HCT116 (cell line): Measurements from ENCODE around the gene ROR2. TPM values are rescaled to one million over a fixed set of nuclear protein-coding genes. Genes with fewer than 3 reads are reported as not detected.

ENCODE experiments used
- ATAC-seq: fragments of 200-7000 bp; cut with Tn5 transposase; 2 replicates; pipeline ENCODE4 v1.9.1; 2020; ENCODE audit warnings: mild to moderate bottlenecking, moderate library complexity
- BruUV-seq: library from RNA; stranded (reverse); fragments of 400-500 nt; replicated peaks from 2 replicates; lab custom pipeline; 2021; lab: Mats Ljungman, UMichigan
- CTCF ChIA-PET: fragments of 300-600 bp; sonication (Branson Sonifier 250); formaldehyde crosslinking; loops from one replicate; lab custom pipeline; 2021; ENCODE audit warnings: antibody characterized with exemption; lab: Charles Lee
- POLR2A ChIA-PET: fragments of 300-600, 350-600 bp; sonication (Branson Sonifier 250); formaldehyde crosslinking; loops from one replicate; lab custom pipeline; 2021; ENCODE audit warnings: antibody characterized with exemption; lab: Charles Lee
- RAD21 ChIA-PET, 2 experiments: fragments of 300-600 bp; sonication (Branson Sonifier 250); formaldehyde crosslinking; loops; one replicate each; lab custom pipeline; 2023; ENCODE audit warnings: low total read pairs in 2 of 2; ENCODE audit not compliant: uncharacterized antibody in 2 of 2, unreplicated experiment in 2 of 2, low non-redundant PET in 1 of 2; lab: Charles Lee
- DNase-seq: peaks from one replicate; pipeline ENCODE4 v3.0.0-alpha.2; 2010; ENCODE audit warnings: low read depth, low spot score
- H2AFZ ChIP-seq: fragments of 200-600 bp; shearing (Covaris generic), sonication (generic); 2 replicates; pipeline ENCODE4 v1.6.1; 2017; ENCODE audit warnings: low read depth, mixed run types, mixed read lengths, antibody characterized with exemption, low read length; ENCODE audit not compliant: poor library complexity, severe bottlenecking
- H3K27ac ChIP-seq: 2 replicates; pipeline ENCODE4 v1.5.1; 2012; ENCODE audit warnings: low read depth, low read length
- H3K27me3 ChIP-seq: fragments of 200-600 bp; sonication (generic); 2 replicates; pipeline ENCODE4 v1.6.1; 2016; ENCODE audit warnings: mixed run types, low read length, mixed read lengths; ENCODE audit not compliant: insufficient read depth
- H3K36me3 ChIP-seq, 2 experiments: fragments of 200-500 bp in 1 of 2; fragments of 200-600 bp in 1 of 2; sonication (Bioruptor generic) in 1 of 2; sonication (generic) in 1 of 2; 2 replicates each; pipeline versions ENCODE4 v1.5.1 to v1.6.1; 2014 to 2016; ENCODE audit warnings: low read length in 2 of 2, inconsistent platforms in 1 of 2, mixed read lengths in 1 of 2, mixed run types in 1 of 2; ENCODE audit not compliant: insufficient read depth in 2 of 2, control insufficient read depth in 1 of 2
- H3K4me1 ChIP-seq, 2 experiments: fragments of 200-600 bp in 1 of 2; sonication (generic) in 1 of 2; 2 replicates each; pipeline versions ENCODE4 v1.5.1 to v1.6.1; 2012 to 2017; ENCODE audit warnings: low read length in 2 of 2, inconsistent platforms in 1 of 2, mild to moderate bottlenecking in 1 of 2, mixed read lengths in 1 of 2, mixed run types in 1 of 2, moderate library complexity in 1 of 2; ENCODE audit not compliant: insufficient read depth in 2 of 2, control insufficient read depth in 1 of 2
- H3K4me2 ChIP-seq: fragments of 200-600 bp; sonication (generic); 2 replicates; pipeline ENCODE4 v1.6.1; 2017; ENCODE audit warnings: mixed run types, low read length, mixed read lengths
- H3K4me3 ChIP-seq, 2 experiments: fragments of 200-600 bp in 1 of 2; sonication (generic) in 1 of 2; replicated peaks in 1 of 2; 2 replicates each; pipeline ENCODE4 v1.5.1; 2011 to 2016; ENCODE audit warnings: low read length in 2 of 2, control low read depth in 1 of 2, low read depth in 1 of 2, mild to moderate bottlenecking in 1 of 2, mixed read lengths in 1 of 2, mixed run types in 1 of 2
- H3K79me2 ChIP-seq: fragments of 200-600 bp; sonication (generic); 2 replicates; pipeline ENCODE4 v1.6.1; 2017; ENCODE audit warnings: mild to moderate bottlenecking, mixed run types, low read length, moderate library complexity, mixed read lengths; ENCODE audit not compliant: insufficient read depth
- H3K9ac ChIP-seq: fragments of 200-600 bp; sonication (generic); 2 replicates; pipeline ENCODE4 v1.6.1; 2016; ENCODE audit warnings: low read length, mixed read lengths
- H3K9me2 ChIP-seq: fragments of 200-600 bp; sonication (generic), shearing (Covaris generic); 2 replicates; pipeline ENCODE4 v1.6.1; 2017; ENCODE audit warnings: mixed run types, mild to moderate bottlenecking, moderate library complexity; ENCODE audit not compliant: insufficient read depth
- H3K9me3 ChIP-seq, 2 experiments: fragments of 200-500 bp in 1 of 2; fragments of 200-600 bp in 1 of 2; sonication (Bioruptor generic) in 1 of 2; sonication (generic) in 1 of 2; 2 replicates each; pipeline ENCODE4 v1.6.1; 2014 to 2017; ENCODE audit warnings: low read length in 2 of 2, mixed read lengths in 2 of 2, inconsistent platforms in 1 of 2, low read depth in 1 of 2, mild to moderate bottlenecking in 1 of 2, mixed run types in 1 of 2, moderate library complexity in 1 of 2; ENCODE audit not compliant: control insufficient read depth in 1 of 2, insufficient read depth in 1 of 2
- H4K20me1 ChIP-seq: fragments of 200-600 bp; sonication (generic), shearing (Covaris generic); 2 replicates; pipeline ENCODE4 v1.6.1; 2017; ENCODE audit warnings: mixed run types, mild to moderate bottlenecking, moderate library complexity; ENCODE audit not compliant: insufficient read depth
- CBX3 ChIP-seq: IDR thresholded peaks from 2 replicates; pipeline ENCODE4 v1.6.1; 2012; ENCODE audit warnings: low read depth
- CEBPB ChIP-seq: IDR thresholded peaks from 2 replicates; pipeline ENCODE4 v1.6.1; 2012; ENCODE audit warnings: low read depth
- EGR1 ChIP-seq: IDR thresholded peaks from 2 replicates; pipeline ENCODE4 v1.6.1; 2012; ENCODE audit warnings: low read depth
- ELF1 ChIP-seq: IDR thresholded peaks from 2 replicates; pipeline ENCODE4 v1.6.1; 2012; ENCODE audit warnings: low read depth, borderline replicate concordance
- EZH2 ChIP-seq: fragments of 200-600 bp; sonication (generic); IDR thresholded peaks from 2 replicates; pipeline ENCODE4 v1.6.1; 2017; ENCODE audit warnings: antibody characterized with exemption, mixed run types
- EZH2phosphoT487 ChIP-seq: fragments of 200-600 bp; IDR thresholded peaks from 2 replicates; pipeline ENCODE4 v1.6.1; 2018; ENCODE audit warnings: antibody characterized with exemption, borderline replicate concordance
- JUND ChIP-seq: IDR thresholded peaks from 2 replicates; pipeline ENCODE4 v1.6.1; 2012
- POLR2AphosphoS5 ChIP-seq: IDR thresholded peaks from 2 replicates; pipeline ENCODE4 v1.6.1; 2011; ENCODE audit warnings: mild to moderate bottlenecking, low read depth, low read length, moderate library complexity
- RAD21 ChIP-seq: IDR thresholded peaks from 2 replicates; pipeline ENCODE4 v1.6.1; 2012; ENCODE audit warnings: low read depth, mild to moderate bottlenecking
- SRF ChIP-seq: IDR thresholded peaks from 2 replicates; pipeline ENCODE4 v1.6.1; 2012; ENCODE audit warnings: low read depth
- TCF7L2 ChIP-seq: IDR thresholded peaks from 2 replicates; pipeline ENCODE4 v1.7.0; 2011; ENCODE audit warnings: borderline replicate concordance, inconsistent platforms; ENCODE audit not compliant: insufficient read depth, insufficient read length; ENCODE audit errors: extremely low read depth
- ZFX ChIP-seq: fragments of 450-650 bp; IDR thresholded peaks from 2 replicates; pipeline ENCODE4 v1.6.1; 2017
- ZNF274 ChIP-seq: fragments of 200-500 bp; sonication (Bioruptor generic); IDR thresholded peaks from 2 replicates; pipeline ENCODE4 v1.6.1; 2014; ENCODE audit warnings: mild to moderate bottlenecking, low read depth, low read length, inconsistent platforms
- intact Hi-C: fragments of 100-400 bp; cut with micrococcal nuclease; formaldehyde crosslinking; loops from 2 replicates; pipeline ENCODE4 v1.10.0; 2022
- total RNA-seq: library from RNA; stranded (reverse); gene quantifications from one replicate; pipeline ENCODE4 v1.2.1, GENCODE V29; 2021; ENCODE audit not compliant: unreplicated experiment
- TF ChIP-seq, protein P1 (sequence below): IDR thresholded peaks from 2 replicates; pipeline ENCODE4 v1.6.1; 2011; ENCODE audit warnings: mild to moderate bottlenecking, low read length, moderate library complexity; ENCODE audit not compliant: insufficient replicate concordance; ENCODE audit errors: extremely low read depth
- TF ChIP-seq, protein P2 (sequence below): IDR thresholded peaks from 2 replicates; pipeline ENCODE4 v1.6.1; 2012; ENCODE audit warnings: low read depth

Gene ROR2
- total RNA-seq, 1 experiment from 2014 or later = 15.7 TPM

DNA sequence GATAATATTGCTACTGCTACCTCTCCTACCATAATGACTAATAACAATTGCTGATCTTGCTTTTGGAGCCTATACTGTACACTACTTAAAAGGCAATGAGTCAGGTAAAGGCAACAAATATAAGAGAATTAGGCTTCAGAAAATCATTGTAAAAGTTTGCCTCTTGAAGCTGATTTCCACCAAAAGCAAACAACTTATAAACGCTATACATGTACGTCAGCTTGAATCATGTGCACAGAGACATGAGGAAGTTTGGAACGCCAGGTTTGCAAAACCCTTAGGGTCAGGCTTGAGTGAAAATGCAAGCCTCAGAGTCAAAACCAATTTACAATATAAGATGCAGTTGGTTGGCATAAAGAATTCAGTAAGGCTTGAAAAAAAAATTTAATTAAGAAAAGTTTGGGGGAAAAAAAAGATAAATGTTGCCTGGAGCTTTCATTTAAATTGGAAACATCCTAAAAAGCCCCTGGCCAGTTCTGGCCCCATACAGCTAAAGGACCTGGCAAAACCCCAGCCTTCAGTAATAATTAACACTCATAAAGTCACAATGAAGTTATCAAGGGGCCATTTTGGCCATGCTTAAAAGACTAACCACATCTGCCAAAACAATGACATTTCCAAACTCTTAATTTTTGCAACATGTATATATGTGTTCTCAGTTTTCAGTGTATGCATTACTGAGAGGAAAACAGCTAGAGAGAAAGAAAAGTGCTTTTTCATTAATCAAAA is 345.4 kb downstream of the ROR2 start:
- no TSS peak for BruUV-seq
- TF ChIP-seq SRF (no peak), POLR2AphosphoS5 (no peak), ZNF274 (no peak), EZH2phosphoT487 (no peak), ELF1 (no peak), EGR1 (no peak), RAD21 (no peak), EZH2 (no peak), CEBPB (no peak), TCF7L2 (no peak), ZFX (no peak), CBX3 (no peak), JUND (no peak)
- TF ChIP-seq, protein P1, sequence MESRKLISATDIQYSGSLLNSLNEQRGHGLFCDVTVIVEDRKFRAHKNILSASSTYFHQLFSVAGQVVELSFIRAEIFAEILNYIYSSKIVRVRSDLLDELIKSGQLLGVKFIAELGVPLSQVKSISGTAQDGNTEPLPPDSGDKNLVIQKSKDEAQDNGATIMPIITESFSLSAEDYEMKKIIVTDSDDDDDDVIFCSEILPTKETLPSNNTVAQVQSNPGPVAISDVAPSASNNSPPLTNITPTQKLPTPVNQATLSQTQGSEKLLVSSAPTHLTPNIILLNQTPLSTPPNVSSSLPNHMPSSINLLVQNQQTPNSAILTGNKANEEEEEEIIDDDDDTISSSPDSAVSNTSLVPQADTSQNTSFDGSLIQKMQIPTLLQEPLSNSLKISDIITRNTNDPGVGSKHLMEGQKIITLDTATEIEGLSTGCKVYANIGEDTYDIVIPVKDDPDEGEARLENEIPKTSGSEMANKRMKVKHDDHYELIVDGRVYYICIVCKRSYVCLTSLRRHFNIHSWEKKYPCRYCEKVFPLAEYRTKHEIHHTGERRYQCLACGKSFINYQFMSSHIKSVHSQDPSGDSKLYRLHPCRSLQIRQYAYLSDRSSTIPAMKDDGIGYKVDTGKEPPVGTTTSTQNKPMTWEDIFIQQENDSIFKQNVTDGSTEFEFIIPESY = no peak
- TF ChIP-seq, protein P2, sequence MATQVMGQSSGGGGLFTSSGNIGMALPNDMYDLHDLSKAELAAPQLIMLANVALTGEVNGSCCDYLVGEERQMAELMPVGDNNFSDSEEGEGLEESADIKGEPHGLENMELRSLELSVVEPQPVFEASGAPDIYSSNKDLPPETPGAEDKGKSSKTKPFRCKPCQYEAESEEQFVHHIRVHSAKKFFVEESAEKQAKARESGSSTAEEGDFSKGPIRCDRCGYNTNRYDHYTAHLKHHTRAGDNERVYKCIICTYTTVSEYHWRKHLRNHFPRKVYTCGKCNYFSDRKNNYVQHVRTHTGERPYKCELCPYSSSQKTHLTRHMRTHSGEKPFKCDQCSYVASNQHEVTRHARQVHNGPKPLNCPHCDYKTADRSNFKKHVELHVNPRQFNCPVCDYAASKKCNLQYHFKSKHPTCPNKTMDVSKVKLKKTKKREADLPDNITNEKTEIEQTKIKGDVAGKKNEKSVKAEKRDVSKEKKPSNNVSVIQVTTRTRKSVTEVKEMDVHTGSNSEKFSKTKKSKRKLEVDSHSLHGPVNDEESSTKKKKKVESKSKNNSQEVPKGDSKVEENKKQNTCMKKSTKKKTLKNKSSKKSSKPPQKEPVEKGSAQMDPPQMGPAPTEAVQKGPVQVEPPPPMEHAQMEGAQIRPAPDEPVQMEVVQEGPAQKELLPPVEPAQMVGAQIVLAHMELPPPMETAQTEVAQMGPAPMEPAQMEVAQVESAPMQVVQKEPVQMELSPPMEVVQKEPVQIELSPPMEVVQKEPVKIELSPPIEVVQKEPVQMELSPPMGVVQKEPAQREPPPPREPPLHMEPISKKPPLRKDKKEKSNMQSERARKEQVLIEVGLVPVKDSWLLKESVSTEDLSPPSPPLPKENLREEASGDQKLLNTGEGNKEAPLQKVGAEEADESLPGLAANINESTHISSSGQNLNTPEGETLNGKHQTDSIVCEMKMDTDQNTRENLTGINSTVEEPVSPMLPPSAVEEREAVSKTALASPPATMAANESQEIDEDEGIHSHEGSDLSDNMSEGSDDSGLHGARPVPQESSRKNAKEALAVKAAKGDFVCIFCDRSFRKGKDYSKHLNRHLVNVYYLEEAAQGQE = no peak
- Histone ChIP-seq H3K9me3 (no peaks in the 10 kb centered on the region), H3K4me1 (no peaks in the 10 kb centered on the region), H3K9ac (no peak overlapping the region), H3K4me3 (no peak overlapping the region), H3K4me2 (no peak overlapping the region), H3K79me2 (no peaks in the 10 kb centered on the region), H3K9me2 (no peaks in the 10 kb centered on the region), H3K36me3 (no peaks in the 10 kb centered on the region), H4K20me1 (no peaks in the 10 kb centered on the region), H3K27ac (no peak overlapping the region), H3K27me3 (no peaks in the 10 kb centered on the region), H2AFZ (no peak overlapping the region)
- ChIA-PET POLR2A (no interaction called here), CTCF (no interaction called here), RAD21 (no interaction called here)
- intact Hi-C loops = no loop called here
- no peak for DNase-seq
- no peak for ATAC-seq
